Neural cell (in vitro differentiated cells): Measurements from ENCODE around the gene RDH11. TPM values are rescaled to one million over a fixed set of nuclear protein-coding genes. Genes with fewer than 3 reads are reported as not detected.

Experiments used
- H2AFZ ChIP-seq: fragments of 200-600, 300-800 bp; sonication (generic), shearing (Covaris generic); 2 replicates; pipeline ENCODE4 v1.6.0; 2014; ENCODE audit warnings: low read depth, mild to moderate bottlenecking, antibody characterized with exemption, low read length, moderate library complexity
- H3F3A ChIP-seq: fragments of 200-600 bp; shearing (Covaris generic); 2 replicates; pipeline ENCODE4 v1.6.1; 2016; ENCODE audit warnings: mild to moderate bottlenecking, moderate library complexity, mixed read lengths, antibody characterized with exemption, low read length; ENCODE audit not compliant: insufficient read depth, poor library complexity, severe bottlenecking
- H3K27ac ChIP-seq: fragments of 200-600, 300-800 bp; sonication (generic), shearing (Covaris generic); 2 replicates; pipeline ENCODE4 v1.5.1; 2014; ENCODE audit warnings: mild to moderate bottlenecking, low read length, moderate library complexity
- H3K27me3 ChIP-seq: fragments of 300-800, 200-600 bp; sonication (generic), shearing (Covaris generic); 2 replicates; pipeline ENCODE4 v1.6.0; 2014; ENCODE audit warnings: mild to moderate bottlenecking, low read depth, low read length, moderate library complexity; ENCODE audit not compliant: insufficient read depth
- H3K36me3 ChIP-seq: fragments of 300-800, 200-600 bp; sonication (generic), shearing (Covaris generic); 2 replicates; pipeline ENCODE4 v1.5.1; 2014; ENCODE audit warnings: mild to moderate bottlenecking, antibody characterized with exemption, low read length, moderate library complexity; ENCODE audit not compliant: insufficient read depth
- H3K4me2 ChIP-seq: fragments of 300-800, 200-600 bp; sonication (generic), shearing (Covaris generic); 2 replicates; pipeline ENCODE4 v1.6.0; 2014; ENCODE audit warnings: mild to moderate bottlenecking, low read length
- H3K4me3 ChIP-seq: fragments of 300-800, 200-600 bp; sonication (generic), shearing (Covaris generic); 2 replicates; pipeline ENCODE4 v1.5.1; 2014; ENCODE audit warnings: mild to moderate bottlenecking, low read length, moderate library complexity
- H3K79me2 ChIP-seq: fragments of 200-600 bp; shearing (Covaris generic); replicated peaks from 2 replicates; pipeline ENCODE4 v1.6.0; 2014; ENCODE audit warnings: mild to moderate bottlenecking, low read length, moderate library complexity; ENCODE audit not compliant: insufficient read depth
- H3K9ac ChIP-seq: fragments of 300-800, 200-600 bp; sonication (generic), shearing (Covaris generic); 2 replicates; pipeline ENCODE4 v1.6.1; 2016; ENCODE audit warnings: mild to moderate bottlenecking, low read length, mixed read lengths
- H3K9me2 ChIP-seq: fragments of 200-600 bp; shearing (Covaris generic); 2 replicates; pipeline ENCODE4 v1.6.1; 2016; ENCODE audit warnings: mild to moderate bottlenecking, low read length, mixed read lengths; ENCODE audit not compliant: insufficient read depth
- H3K9me3 ChIP-seq: fragments of 200-600, 300-800 bp; sonication (generic), shearing (Covaris generic); 2 replicates; pipeline ENCODE4 v1.6.1; 2016; ENCODE audit warnings: mild to moderate bottlenecking, mixed run types, low read length, moderate library complexity, mixed read lengths
- H4K20me1 ChIP-seq: fragments of 200-600 bp; shearing (Covaris generic); 2 replicates; pipeline ENCODE4 v1.6.1; 2016; ENCODE audit warnings: mild to moderate bottlenecking, mixed run types; ENCODE audit not compliant: insufficient read depth
- EP300 ChIP-seq: fragments of 450-650 bp; conservative IDR thresholded peaks from 2 replicates; pipeline ENCODE4 v1.6.1; 2014; ENCODE audit warnings: antibody characterized with exemption, mild to moderate bottlenecking, moderate library complexity; ENCODE audit not compliant: poor library complexity, severe bottlenecking
- EZH2 ChIP-seq: fragments of 200-600, 300-800 bp; shearing (Covaris generic), sonication (generic); IDR thresholded peaks from 2 replicates; pipeline ENCODE4 v1.6.1; 2014; ENCODE audit warnings: antibody characterized with exemption, low read length, borderline replicate concordance, mild to moderate bottlenecking; ENCODE audit not compliant: insufficient read depth, poor library complexity, severe bottlenecking
- MXI1 ChIP-seq: fragments of 450-650 bp; conservative IDR thresholded peaks from 2 replicates; pipeline ENCODE4 v1.6.1; 2014; ENCODE audit warnings: antibody characterized with exemption, mild to moderate bottlenecking; ENCODE audit not compliant: poor library complexity, severe bottlenecking
- POLR2AphosphoS5 ChIP-seq: IDR thresholded peaks from 2 replicates; pipeline ENCODE4 v1.6.1; 2012
- RAD21 ChIP-seq: fragments of 450-650 bp; conservative IDR thresholded peaks from 2 replicates; pipeline ENCODE4 v1.6.1; 2014; ENCODE audit warnings: antibody characterized with exemption, mild to moderate bottlenecking, moderate library complexity
- REST ChIP-seq: IDR thresholded peaks from 2 replicates; pipeline ENCODE4 v1.6.1; 2012; ENCODE audit warnings: borderline replicate concordance
- SMC3 ChIP-seq: fragments of 450-650 bp; conservative IDR thresholded peaks from 2 replicates; pipeline ENCODE4 v1.6.1; 2014; ENCODE audit warnings: antibody characterized with exemption, mild to moderate bottlenecking, moderate library complexity; ENCODE audit not compliant: poor library complexity
- TAF1 ChIP-seq: IDR thresholded peaks from 2 replicates; pipeline ENCODE4 v1.6.1; 2012; ENCODE audit warnings: low read depth
- polyA plus RNA-seq: library from polyadenylated mRNA; depleted of rRNA; stranded (reverse); fragments of >200 nt; gene quantifications from 2 replicates; pipeline ENCODE4 v1.2.3, GENCODE V29; 2014
- TF ChIP-seq, protein P1 (sequence below): fragments of 450-650 bp; IDR thresholded peaks from 2 replicates; pipeline ENCODE4 v1.5.1; 2014; ENCODE audit warnings: antibody characterized with exemption, mild to moderate bottlenecking, moderate library complexity; ENCODE audit not compliant: poor library complexity, severe bottlenecking

RDH11 gene
- polyA plus RNA-seq, 1 donor from 2014 or later, result 190 TPM

DNA sequence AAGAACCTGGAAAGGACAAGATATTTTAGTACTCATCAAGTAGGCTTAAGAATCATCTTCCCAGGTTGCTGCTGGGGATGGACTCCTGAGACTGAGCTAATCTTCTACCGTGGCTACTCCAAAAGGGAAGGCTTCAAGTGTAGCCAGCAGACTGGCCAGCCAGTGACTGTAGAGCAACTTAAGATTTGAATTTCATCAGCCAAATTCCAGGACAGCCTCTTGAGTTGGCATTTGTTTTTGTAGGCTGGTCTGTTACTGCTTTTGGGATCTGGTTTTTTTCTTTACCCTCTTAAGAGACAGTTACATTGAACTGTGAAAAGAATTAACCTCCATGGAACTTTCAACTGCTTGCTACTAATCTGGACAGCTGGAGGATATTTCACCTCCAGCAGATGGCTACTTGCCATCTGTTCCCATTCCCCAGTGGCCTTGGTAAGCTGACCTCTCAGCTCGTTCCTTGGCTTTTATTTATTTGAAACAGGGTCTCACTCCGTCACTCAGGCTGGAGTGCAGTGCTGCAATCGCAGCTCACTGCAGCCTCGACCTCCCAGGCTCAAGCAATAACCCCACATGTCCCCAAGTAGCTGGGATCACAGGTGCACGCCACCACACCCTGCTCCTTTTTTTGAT is 41.8 kb downstream of the RDH11 start:
- H3K4me2 ChIP-seq, result no peak overlapping the region
- H3K27me3 ChIP-seq, result no peaks in the 10 kb centered on the region
- peaks cover 10% of the 10 kb centered on the region for H3K36me3 ChIP-seq
- no peak overlapping the region for H3K9ac ChIP-seq
- TF ChIP-seq SMC3 (no peak), TAF1 (no peak), POLR2AphosphoS5 (no peak), EZH2 (no peak), EP300 (no peak), REST (no peak), MXI1 (no peak), RAD21 (no peak)
- TF ChIP-seq, protein P1, sequence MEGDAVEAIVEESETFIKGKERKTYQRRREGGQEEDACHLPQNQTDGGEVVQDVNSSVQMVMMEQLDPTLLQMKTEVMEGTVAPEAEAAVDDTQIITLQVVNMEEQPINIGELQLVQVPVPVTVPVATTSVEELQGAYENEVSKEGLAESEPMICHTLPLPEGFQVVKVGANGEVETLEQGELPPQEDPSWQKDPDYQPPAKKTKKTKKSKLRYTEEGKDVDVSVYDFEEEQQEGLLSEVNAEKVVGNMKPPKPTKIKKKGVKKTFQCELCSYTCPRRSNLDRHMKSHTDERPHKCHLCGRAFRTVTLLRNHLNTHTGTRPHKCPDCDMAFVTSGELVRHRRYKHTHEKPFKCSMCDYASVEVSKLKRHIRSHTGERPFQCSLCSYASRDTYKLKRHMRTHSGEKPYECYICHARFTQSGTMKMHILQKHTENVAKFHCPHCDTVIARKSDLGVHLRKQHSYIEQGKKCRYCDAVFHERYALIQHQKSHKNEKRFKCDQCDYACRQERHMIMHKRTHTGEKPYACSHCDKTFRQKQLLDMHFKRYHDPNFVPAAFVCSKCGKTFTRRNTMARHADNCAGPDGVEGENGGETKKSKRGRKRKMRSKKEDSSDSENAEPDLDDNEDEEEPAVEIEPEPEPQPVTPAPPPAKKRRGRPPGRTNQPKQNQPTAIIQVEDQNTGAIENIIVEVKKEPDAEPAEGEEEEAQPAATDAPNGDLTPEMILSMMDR, result no peak
- no peak overlapping the region for H3K27ac ChIP-seq
- no peak overlapping the region for H2AFZ ChIP-seq
- no peak overlapping the region for H3K4me3 ChIP-seq
- no peaks in the 10 kb centered on the region for H3F3A ChIP-seq
- no peaks in the 10 kb centered on the region for H4K20me1 ChIP-seq
- H3K9me2 ChIP-seq, result no peaks in the 10 kb centered on the region
- no peaks in the 10 kb centered on the region for H3K79me2 ChIP-seq
- no peaks in the 10 kb centered on the region for H3K9me3 ChIP-seq

DNA sequence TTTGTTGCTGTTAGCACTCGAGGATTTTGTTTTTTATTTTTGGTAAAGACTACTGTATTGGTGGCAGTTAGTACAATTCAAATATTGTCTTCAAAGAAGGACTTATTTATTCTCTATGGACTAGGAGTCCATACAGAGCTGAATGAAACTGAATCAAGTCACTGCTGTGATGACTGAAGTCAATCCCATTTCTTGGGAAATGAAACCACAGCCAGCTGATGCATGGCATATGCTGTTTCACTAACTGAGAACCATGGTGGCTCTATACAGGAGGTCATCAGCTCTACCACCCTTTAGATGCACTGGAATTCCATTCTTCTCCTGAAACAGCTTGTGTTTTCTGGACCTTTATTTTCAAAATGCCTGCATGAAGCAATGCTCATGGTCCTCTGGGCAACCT is 43.4 kb downstream of the RDH11 start:
- H3K4me2 ChIP-seq, result no peak overlapping the region
- H3K9me3 ChIP-seq, result no peaks in the 10 kb centered on the region
- H3K27ac ChIP-seq, result no peak overlapping the region
- no peaks in the 10 kb centered on the region for H3K27me3 ChIP-seq
- H4K20me1 ChIP-seq, result no peaks in the 10 kb centered on the region
- no peaks in the 10 kb centered on the region for H3F3A ChIP-seq
- H3K79me2 ChIP-seq, result no peaks in the 10 kb centered on the region
- H2AFZ ChIP-seq, result no peak overlapping the region
- no peak overlapping the region for H3K9ac ChIP-seq
- TF ChIP-seq TAF1, result no peak
- no peak for TF ChIP-seq MXI1
- no peak for TF ChIP-seq REST
- no peak for TF ChIP-seq EP300
- TF ChIP-seq POLR2AphosphoS5, result no peak
- TF ChIP-seq RAD21, result no peak
- no peak for TF ChIP-seq EZH2
- TF ChIP-seq SMC3, result no peak
- no peak overlapping the region for H3K4me3 ChIP-seq
- peaks cover 19% of the 10 kb centered on the region for H3K36me3 ChIP-seq
- H3K9me2 ChIP-seq, result no peaks in the 10 kb centered on the region
